ENCODE measurements around the gene EGFL7.

GRCh38 chr9:136668983-136669790, 6.5 kb downstream of the EGFL7 start:
- no peak for TF ChIP-seq CTCF (IDR thresholded peaks at IDR 0.05)
- no peak for TF ChIP-seq POLR2A (IDR thresholded peaks at IDR 0.05)

All from uterus (tissue), 2 donors.